ENCODE results near the gene CIZ1. TPM values are rescaled to one million over a fixed set of nuclear protein-coding genes. Genes with fewer than 3 reads are reported as not detected.

CIZ1 gene
- total and polyA plus RNA-seq, 9 of the 15 experiments (the other 6 are each of a cell fraction or from before 2014, with no cell fraction given) = 6.6 to 329 (median 87.8) TPM

- TF ChIP-seq, protein P1, sequence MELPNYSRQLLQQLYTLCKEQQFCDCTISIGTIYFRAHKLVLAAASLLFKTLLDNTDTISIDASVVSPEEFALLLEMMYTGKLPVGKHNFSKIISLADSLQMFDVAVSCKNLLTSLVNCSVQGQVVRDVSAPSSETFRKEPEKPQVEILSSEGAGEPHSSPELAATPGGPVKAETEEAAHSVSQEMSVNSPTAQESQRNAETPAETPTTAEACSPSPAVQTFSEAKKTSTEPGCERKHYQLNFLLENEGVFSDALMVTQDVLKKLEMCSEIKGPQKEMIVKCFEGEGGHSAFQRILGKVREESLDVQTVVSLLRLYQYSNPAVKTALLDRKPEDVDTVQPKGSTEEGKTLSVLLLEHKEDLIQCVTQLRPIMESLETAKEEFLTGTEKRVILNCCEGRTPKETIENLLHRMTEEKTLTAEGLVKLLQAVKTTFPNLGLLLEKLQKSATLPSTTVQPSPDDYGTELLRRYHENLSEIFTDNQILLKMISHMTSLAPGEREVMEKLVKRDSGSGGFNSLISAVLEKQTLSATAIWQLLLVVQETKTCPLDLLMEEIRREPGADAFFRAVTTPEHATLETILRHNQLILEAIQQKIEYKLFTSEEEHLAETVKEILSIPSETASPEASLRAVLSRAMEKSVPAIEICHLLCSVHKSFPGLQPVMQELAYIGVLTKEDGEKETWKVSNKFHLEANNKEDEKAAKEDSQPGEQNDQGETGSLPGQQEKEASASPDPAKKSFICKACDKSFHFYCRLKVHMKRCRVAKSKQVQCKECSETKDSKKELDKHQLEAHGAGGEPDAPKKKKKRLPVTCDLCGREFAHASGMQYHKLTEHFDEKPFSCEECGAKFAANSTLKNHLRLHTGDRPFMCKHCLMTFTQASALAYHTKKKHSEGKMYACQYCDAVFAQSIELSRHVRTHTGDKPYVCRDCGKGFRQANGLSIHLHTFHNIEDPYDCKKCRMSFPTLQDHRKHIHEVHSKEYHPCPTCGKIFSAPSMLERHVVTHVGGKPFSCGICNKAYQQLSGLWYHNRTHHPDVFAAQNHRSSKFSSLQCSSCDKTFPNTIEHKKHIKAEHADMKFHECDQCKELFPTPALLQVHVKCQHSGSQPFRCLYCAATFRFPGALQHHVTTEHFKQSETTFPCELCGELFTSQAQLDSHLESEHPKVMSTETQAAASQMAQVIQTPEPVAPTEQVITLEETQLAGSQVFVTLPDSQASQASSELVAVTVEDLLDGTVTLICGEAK (IDR thresholded peaks at IDR 0.05) = peak; percentile 78
- TF ChIP-seq, protein P1 (CRISPR knock-in tag; IDR thresholded peaks at IDR 0.05) = no peak
- TF ChIP-seq TBP (optimal IDR thresholded peaks at IDR 0.05; ENCODE audit: low read depth, low read length) (peak; percentile 23), PCBP2 (IDR thresholded peaks at IDR 0.05; ENCODE audit: low read depth, low read length, poor library complexity, severe bottlenecking) (no peak), SFPQ (IDR thresholded peaks at IDR 0.05; ENCODE audit: low read depth, low read length) (no peak), RBM14 (IDR thresholded peaks at IDR 0.05; ENCODE audit: borderline replicate concordance, insufficient read depth, low read depth, low read length) (0 out of 2 replicates have a peak, but pooled peaks have one; percentile 55), ZBTB11 (CRISPR knock-in tag; IDR thresholded peaks at IDR 0.05) (peak; percentile 71 to 95 (median 81); a peak in 4 of 6 replicates), HDGF (IDR thresholded peaks at IDR 0.05) (no peak), POLR2AphosphoS5 (IDR thresholded peaks at IDR 0.05; ENCODE audit: control insufficient read depth, insufficient read depth, low read depth, low read length) (0 out of 2 replicates have a peak, but pooled peaks have one; percentile 16), ZNF311 (CRISPR knock-in tag; IDR thresholded peaks at IDR 0.05) (0 out of 2 replicates have a peak, but pooled peaks have one; percentile 33)
Observed at GRCh38 chr9:128127990-128128835, 63.2 kb downstream of the CIZ1 start (continued).

Measured in K562 (cell line).